Posterior cingulate gyrus (tissue), 11 donors: ENCODE data around the gene NCAPD2.

ENCODE experiments used
- DNase-seq, 10 donors: peaks; one replicate each; pipeline versions ENCODE4 v3.0.0 to v3.0.0-alpha.2; 2020 to 2021; ENCODE audit warnings: mixed read lengths in 3 of 10
- intact Hi-C: fragments of 100-400 bp; cut with DNase I; formaldehyde crosslinking; loops from one replicate; pipeline ENCODE4 v1.15.1; 2023

NCAPD2 gene, protein sequence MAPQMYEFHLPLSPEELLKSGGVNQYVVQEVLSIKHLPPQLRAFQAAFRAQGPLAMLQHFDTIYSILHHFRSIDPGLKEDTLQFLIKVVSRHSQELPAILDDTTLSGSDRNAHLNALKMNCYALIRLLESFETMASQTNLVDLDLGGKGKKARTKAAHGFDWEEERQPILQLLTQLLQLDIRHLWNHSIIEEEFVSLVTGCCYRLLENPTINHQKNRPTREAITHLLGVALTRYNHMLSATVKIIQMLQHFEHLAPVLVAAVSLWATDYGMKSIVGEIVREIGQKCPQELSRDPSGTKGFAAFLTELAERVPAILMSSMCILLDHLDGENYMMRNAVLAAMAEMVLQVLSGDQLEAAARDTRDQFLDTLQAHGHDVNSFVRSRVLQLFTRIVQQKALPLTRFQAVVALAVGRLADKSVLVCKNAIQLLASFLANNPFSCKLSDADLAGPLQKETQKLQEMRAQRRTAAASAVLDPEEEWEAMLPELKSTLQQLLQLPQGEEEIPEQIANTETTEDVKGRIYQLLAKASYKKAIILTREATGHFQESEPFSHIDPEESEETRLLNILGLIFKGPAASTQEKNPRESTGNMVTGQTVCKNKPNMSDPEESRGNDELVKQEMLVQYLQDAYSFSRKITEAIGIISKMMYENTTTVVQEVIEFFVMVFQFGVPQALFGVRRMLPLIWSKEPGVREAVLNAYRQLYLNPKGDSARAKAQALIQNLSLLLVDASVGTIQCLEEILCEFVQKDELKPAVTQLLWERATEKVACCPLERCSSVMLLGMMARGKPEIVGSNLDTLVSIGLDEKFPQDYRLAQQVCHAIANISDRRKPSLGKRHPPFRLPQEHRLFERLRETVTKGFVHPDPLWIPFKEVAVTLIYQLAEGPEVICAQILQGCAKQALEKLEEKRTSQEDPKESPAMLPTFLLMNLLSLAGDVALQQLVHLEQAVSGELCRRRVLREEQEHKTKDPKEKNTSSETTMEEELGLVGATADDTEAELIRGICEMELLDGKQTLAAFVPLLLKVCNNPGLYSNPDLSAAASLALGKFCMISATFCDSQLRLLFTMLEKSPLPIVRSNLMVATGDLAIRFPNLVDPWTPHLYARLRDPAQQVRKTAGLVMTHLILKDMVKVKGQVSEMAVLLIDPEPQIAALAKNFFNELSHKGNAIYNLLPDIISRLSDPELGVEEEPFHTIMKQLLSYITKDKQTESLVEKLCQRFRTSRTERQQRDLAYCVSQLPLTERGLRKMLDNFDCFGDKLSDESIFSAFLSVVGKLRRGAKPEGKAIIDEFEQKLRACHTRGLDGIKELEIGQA (N-terminal part only)

DNA sequence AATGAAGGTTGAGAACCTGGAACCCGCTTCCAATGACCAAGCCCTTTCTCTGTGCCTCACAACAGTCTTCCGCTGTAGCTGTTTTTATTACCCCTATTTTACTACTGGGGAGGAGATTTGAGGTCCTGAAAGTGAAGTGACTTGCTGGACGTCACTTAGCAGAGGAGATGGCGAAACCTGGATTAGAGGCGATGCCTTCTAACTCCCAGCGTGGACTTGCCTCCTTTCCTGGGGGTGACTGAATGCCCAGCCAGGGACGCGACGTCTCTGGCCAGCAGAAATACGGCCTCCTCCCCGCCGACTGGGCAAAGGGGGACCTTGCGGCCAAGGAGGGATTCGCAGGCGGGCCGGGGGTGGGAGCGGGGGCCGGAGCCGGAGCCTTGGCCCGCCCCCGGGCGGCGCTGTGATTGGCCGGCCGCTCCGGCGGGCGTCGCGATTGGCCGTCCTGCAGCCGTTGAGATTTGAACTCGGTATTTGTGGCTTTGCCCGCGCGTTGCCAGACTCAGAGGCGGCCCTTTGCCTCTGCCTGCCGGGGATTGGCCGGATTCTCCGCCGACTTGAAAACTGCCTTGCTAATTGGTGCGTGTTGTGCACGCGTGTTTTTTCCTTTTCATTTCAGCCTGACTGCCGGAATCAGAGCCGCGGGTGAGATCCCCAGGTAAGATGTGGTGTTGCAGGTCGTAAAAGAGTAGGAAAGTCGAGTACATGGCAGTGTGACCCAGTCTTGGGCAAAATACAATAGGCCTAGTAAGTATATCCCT lies at the start of gene NCAPD2:
Gene NCAPD2 (plus strand): TSS at position 606 of the 761 bp plus-strand sequence. CDS start 997 bp downstream, outside the sequence.
- intact Hi-C loops, result loop anchor here (1.0 to 2.0 kb wide), 2 partner anchors 22 to 39 kb away; no protein-coding TSS in a partner anchor
- DNase-seq, result peak; percentile 94 to 99 (median 98)

DNA sequence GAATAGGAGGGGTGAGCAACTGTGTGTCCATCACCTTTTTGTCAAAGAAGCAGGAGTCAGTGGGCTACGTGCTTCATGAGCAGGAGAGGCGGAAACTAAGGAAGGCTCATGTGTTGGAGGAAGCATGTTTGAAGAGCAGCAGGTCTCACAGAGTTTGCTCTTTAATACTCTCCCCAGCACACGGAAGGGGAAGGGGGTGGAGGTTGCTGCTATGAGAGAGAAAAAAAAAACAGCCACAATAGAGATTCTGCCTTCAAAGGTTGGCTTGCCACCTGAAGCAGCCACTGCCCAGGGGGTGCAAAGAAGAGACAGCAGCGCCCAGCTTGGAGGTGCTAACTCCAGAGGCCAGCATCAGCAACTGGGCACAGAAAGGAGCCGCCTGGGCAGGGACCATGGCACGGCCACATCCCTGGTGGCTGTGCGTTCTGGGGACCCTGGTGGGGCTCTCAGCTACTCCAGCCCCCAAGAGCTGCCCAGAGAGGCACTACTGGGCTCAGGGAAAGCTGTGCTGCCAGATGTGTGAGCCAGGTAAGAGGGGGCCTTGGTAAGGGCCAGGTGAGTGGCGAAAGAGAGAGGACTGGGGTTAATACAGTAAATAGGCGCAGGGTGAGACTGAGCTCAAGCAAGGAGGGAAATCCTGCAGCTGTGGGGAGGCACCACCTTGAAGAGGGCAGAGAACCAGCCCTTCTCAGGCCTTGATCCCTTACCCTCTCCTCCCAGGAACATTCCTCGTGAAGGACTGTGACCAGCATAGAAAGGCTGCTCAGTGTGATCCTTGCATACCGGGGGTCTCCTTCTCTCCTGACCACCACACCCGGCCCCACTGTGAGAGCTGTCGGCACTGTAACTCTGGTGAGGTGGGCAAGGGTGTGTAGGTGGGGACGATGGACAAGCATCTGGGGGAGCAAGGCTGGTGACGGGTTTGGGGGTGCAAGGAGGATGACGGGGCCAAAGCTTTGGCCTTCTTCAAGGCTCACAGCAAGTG lies 48.9 kb upstream of the NCAPD2 start, which contains the start of gene CD27:
Gene CD27 (plus strand): TSS at position 252 of the 985 bp plus-strand sequence. CDS start 141 bp downstream, at position 393.
- DNase-seq, result peak in 2 of 10 donors; percentile 22 to 68
- intact Hi-C loops, result no loop called here

- intact Hi-C loops, result loop anchor here (10.0 kb wide), 1 partner anchor 115 kb away; no protein-coding TSS in a partner anchor
- DNase-seq, result peak in 2 of 10 donors; percentile 74 to 81
These were observed 43.6 kb upstream of the NCAPD2 start for GRCh38 chr12:6450091-6450868.

DNA sequence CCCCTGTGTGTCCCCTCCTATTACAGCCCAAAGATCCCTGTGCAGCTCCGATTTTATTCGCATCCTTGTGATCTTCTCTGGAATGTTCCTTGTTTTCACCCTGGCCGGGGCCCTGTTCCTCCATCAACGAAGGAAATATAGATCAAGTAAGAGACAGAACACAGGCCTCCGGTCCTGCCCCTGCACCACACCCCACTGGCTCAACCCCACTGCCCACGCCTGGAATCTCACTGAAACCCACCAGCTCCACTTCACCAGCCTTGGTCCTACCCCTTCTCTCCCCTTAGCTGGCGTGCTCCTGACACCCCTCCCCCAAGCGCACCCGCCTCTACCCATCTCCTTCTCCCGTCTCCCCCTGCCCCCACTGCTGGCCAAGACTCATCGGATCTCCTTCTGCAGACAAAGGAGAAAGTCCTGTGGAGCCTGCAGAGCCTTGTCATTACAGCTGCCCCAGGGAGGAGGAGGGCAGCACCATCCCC lies 43.0 kb upstream of the NCAPD2 start:
- intact Hi-C loops, result loop anchor here (1.0 to 10.0 kb wide), 2 partner anchors 20 to 116 kb away; no protein-coding TSS in a partner anchor
- DNase-seq, result peak in 5 of 10 donors; percentile 30 to 87 (median 44)

DNA sequence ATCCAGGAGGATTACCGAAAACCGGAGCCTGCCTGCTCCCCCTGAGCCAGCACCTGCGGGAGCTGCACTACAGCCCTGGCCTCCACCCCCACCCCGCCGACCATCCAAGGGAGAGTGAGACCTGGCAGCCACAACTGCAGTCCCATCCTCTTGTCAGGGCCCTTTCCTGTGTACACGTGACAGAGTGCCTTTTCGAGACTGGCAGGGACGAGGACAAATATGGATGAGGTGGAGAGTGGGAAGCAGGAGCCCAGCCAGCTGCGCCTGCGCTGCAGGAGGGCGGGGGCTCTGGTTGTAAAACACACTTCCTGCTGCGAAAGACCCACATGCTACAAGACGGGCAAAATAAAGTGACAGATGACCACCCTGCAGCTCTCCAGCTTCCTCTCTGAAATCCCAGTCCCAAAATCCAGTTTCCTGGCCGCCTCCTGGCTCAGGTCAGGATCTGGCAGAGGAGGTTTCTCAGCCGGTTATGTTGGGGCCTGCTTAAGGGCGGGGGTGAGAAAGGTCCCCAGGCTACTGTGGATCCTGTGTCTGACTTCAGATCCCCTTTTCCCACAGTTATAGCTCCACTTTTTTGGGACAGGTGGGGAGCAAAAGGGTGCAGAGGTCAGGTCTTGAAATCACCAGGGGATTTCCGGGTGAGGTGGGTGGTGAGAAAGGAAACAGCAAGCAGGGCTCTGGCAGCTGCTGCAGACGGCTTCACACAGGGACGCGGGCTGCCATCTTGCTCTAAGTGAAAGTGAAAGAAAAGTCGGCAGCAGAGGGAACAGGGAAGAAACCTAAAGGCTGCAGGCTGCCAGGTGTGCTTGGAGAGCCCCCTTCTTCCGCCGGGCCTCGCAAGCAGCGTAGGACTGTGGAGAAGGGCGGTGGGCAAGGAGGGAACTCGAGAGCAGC lies 42.3 kb upstream of the NCAPD2 start, which contains the start of gene TAPBPL:
Gene TAPBPL (plus strand): TSS at position 695 of the 897 bp plus-strand sequence. CDS start 207 bp downstream, outside the sequence.
- intact Hi-C loops, result loop anchor here (1.0 to 10.0 kb wide), 2 partner anchors 20 to 117 kb away; no protein-coding TSS in a partner anchor
- DNase-seq, result peak; percentile 78 to 98 (median 88)

- peak in 5 of 10 donors; percentile 47 to 87 (median 73) for DNase-seq
- intact Hi-C loops, result loop anchor here (10.0 kb wide), 1 partner anchor 118 kb away; no protein-coding TSS in a partner anchor
These were observed 41.5 kb upstream of the NCAPD2 start for GRCh38 chr12:6452245-6452943.

DNA sequence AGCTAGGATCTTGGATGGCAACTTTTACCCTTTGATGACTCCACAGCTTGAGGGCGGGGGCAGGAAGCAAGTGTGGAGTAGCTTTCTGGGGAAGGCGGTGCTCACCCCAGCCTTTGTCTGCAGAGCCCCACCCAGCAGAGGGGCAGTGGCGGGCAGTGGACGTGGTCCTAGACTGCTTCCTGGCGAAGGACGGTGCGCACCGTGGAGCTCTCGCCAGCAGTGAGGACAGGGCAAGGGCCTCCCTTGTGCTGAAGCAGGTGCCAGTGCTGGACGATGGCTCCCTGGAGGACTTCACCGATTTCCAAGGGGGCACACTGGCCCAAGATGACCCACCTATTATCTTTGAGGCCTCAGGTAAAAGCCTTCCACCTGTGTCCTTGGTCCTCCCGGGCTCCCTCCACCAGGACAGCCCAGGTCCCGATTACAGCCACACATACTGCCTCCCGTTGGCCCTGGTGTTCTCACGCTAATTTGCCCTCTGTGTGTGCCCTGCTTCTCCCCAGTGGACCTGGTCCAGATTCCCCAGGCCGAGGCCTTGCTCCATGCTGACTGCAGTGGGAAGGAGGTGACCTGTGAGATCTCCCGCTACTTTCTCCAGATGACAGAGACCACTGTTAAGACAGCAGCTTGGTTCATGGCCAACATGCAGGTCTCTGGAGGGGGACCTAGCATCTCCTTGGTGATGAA lies 40.8 kb upstream of the NCAPD2 start:
- intact Hi-C loops, result loop anchor here (10.0 kb wide), 1 partner anchor 118 kb away; no protein-coding TSS in a partner anchor
- DNase-seq, result peak in 2 of 10 donors; percentile 67 to 74

DNA sequence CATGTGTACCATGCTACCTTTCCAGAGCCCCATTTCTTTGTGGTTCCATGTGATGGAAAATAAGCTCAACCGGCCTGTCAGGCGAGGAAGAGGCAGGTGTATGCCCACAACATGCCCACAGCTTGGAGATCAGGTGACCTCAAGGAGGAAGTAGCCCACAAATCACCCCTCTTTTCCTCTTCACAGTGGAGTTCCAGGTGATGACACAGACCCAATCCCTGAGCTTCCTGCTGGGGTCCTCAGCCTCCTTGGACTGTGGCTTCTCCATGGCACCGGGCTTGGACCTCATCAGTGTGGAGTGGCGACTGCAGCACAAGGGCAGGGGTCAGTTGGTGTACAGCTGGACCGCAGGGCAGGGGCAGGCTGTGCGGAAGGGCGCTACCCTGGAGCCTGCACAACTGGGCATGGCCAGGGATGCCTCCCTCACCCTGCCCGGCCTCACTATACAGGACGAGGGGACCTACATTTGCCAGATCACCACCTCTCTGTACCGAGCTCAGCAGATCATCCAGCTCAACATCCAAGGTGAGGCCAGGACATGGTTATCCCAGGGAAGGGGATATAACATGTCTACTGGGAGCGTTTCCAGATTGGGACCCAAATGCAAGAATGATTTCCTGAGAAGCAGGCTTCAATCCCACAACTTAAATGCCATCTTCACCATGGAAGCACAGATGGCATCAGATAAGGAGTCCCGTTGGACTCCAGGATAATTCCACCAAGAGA lies 36.5 kb upstream of the NCAPD2 start:
- intact Hi-C loops, result loop anchor here (10.0 kb wide), 1 partner anchor 123 kb away; no protein-coding TSS in a partner anchor
- peak in 1 of 10 donors; percentile 62 for DNase-seq

- peak in 1 of 10 donors; percentile 38 for DNase-seq
- intact Hi-C loops, result loop anchor here (10.0 kb wide), 1 partner anchor 124 kb away; no protein-coding TSS in a partner anchor
These were observed 35.5 kb upstream of the NCAPD2 start for GRCh38 chr12:6458281-6459003.

DNA sequence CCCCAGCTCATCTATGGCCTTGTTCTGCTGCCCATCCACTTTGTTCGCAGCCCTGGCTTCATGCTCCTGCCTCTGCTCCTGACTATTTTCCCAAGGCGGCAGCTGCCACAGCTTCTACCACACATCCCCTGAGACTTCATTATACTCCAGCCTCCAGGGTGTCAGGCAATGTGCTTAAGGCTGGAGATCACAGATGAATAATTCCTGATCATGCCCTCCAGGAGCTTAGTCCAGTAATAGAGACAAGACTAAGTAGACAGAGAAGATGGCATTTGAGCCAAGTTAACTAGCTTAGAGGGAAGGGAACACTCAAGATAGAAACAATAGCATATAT lies 34.9 kb upstream of the NCAPD2 start:
- intact Hi-C loops, result loop anchor here (10.0 kb wide), 1 partner anchor 124 kb away; no protein-coding TSS in a partner anchor
- no peak for DNase-seq

GRCh38 chr12:6460751-6461371 lies 33.0 kb upstream of the NCAPD2 start:
- DNase-seq, result no peak
- intact Hi-C loops, result no loop called here
